ENCODE results near the gene GANC.

DNA sequence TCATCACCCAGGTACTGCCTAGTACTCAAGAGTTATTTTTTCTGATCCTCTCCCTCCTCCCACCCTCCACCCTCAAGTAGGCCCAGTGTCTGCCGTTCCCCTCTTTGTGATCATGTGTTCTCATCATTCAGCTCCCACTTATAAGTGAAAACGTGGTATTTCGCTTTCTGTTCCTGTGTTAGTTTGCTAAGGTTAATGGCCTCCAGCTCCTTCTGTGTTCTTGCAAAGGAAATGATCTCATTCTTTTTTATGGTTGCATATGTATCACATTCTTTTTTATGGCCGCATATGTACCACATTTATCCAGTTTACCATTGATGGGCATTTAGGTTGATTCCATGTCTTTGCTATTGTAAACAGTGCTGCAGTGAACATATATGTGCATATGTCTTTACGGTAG lies 8.2 kb upstream of the GANC start:
- TF ChIP-seq POLR2A (IDR thresholded peaks at IDR 0.05) (no peak), EP300 (IDR thresholded peaks at IDR 0.05; ENCODE audit: low read depth) (no peak)
- TF ChIP-seq, protein P1, sequence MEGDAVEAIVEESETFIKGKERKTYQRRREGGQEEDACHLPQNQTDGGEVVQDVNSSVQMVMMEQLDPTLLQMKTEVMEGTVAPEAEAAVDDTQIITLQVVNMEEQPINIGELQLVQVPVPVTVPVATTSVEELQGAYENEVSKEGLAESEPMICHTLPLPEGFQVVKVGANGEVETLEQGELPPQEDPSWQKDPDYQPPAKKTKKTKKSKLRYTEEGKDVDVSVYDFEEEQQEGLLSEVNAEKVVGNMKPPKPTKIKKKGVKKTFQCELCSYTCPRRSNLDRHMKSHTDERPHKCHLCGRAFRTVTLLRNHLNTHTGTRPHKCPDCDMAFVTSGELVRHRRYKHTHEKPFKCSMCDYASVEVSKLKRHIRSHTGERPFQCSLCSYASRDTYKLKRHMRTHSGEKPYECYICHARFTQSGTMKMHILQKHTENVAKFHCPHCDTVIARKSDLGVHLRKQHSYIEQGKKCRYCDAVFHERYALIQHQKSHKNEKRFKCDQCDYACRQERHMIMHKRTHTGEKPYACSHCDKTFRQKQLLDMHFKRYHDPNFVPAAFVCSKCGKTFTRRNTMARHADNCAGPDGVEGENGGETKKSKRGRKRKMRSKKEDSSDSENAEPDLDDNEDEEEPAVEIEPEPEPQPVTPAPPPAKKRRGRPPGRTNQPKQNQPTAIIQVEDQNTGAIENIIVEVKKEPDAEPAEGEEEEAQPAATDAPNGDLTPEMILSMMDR (IDR thresholded peaks at IDR 0.05): no peak
